Duodenal mucosa (tissue), 2 donors: ENCODE measurements around the gene STXBP2.

Experiments used
- H3K27ac ChIP-seq: one replicate; pipeline ENCODE4 v1.7.0; 2013; ENCODE audit warnings: low read depth, low read length
- H3K27me3 ChIP-seq, 2 donors: one replicate each; pipeline ENCODE4 v1.7.0; 2013; ENCODE audit warnings: low read length in 2 of 2, control low read depth in 1 of 2; ENCODE audit not compliant: insufficient read depth in 2 of 2, control insufficient read depth in 1 of 2
- H3K36me3 ChIP-seq, 2 donors: one replicate each; pipeline ENCODE4 v1.7.0; 2013; ENCODE audit warnings: low read length in 2 of 2, control low read depth in 1 of 2; ENCODE audit not compliant: insufficient read depth in 2 of 2, control insufficient read depth in 1 of 2
- H3K4me1 ChIP-seq, 2 donors: one replicate each; pipeline ENCODE4 v1.7.0; 2013; ENCODE audit warnings: low read length in 2 of 2, control low read depth in 1 of 2; ENCODE audit not compliant: insufficient read depth in 2 of 2, control insufficient read depth in 1 of 2
- H3K4me3 ChIP-seq, 2 donors: one replicate each; pipeline ENCODE4 v1.7.0; 2013; ENCODE audit warnings: low read length in 2 of 2, low read depth in 1 of 2
- H3K9ac ChIP-seq, 2 donors: one replicate each; pipeline ENCODE4 v1.7.0; 2013; ENCODE audit warnings: low read length in 2 of 2, low read depth in 1 of 2
- H3K9me3 ChIP-seq, 2 donors: one replicate each; pipeline ENCODE4 v1.7.0; 2013; ENCODE audit warnings: low read length in 2 of 2, control low read depth in 1 of 2; ENCODE audit not compliant: control insufficient read depth in 1 of 2

Gene STXBP2

GRCh38 chr19:7648265-7649014, 11.5 kb downstream of the STXBP2 start:
- no peak overlapping the region for H3K27ac ChIP-seq
- peaks cover 0 to 16% of the 10 kb centered on the region in 2 donors for H3K36me3 ChIP-seq
- H3K9me3 ChIP-seq, result no peaks in the 10 kb centered on the region
- H3K4me3 ChIP-seq, result no peak overlapping the region
- no peaks in the 10 kb centered on the region for H3K27me3 ChIP-seq
- no peak overlapping the region for H3K9ac ChIP-seq
- peaks cover 3 to 4% of the 10 kb centered on the region in 2 donors for H3K4me1 ChIP-seq

GRCh38 chr19:7650148-7650547, 13.2 kb downstream of the STXBP2 start:
- Histone ChIP-seq H3K27me3 (no peaks in the 10 kb centered on the region), H3K4me3 (no peak overlapping the region), H3K4me1 (peaks cover 3 to 4% of the 10 kb centered on the region in 2 donors), H3K27ac (no peak overlapping the region), H3K36me3 (peaks cover 0 to 8% of the 10 kb centered on the region in 2 donors), H3K9me3 (no peaks in the 10 kb centered on the region), H3K9ac (no peak overlapping the region)

- peaks cover 0 to 3% of the 10 kb centered on the region in 2 donors for H3K36me3 ChIP-seq
- H3K4me3 ChIP-seq, result peak overlapping the region; percentile 35 to 63
- H3K27me3 ChIP-seq, result no peaks in the 10 kb centered on the region
- peak overlapping the region; percentile 33 to 51 for H3K9ac ChIP-seq
- H3K27ac ChIP-seq, result peak overlapping the region; percentile 10
- H3K4me1 ChIP-seq, result peaks cover 3 to 4% of the 10 kb centered on the region in 2 donors
- H3K9me3 ChIP-seq, result no peaks in the 10 kb centered on the region
These were observed 15.2 kb downstream of the STXBP2 start for GRCh38 chr19:7652061-7652641.

- H3K4me3 ChIP-seq, result no peak overlapping the region
- H3K4me1 ChIP-seq, result peaks cover 3 to 4% of the 10 kb centered on the region in 2 donors
- H3K9me3 ChIP-seq, result no peaks in the 10 kb centered on the region
- no peak overlapping the region for H3K27ac ChIP-seq
- no peak overlapping the region for H3K9ac ChIP-seq
- no peaks in the 10 kb centered on the region for H3K36me3 ChIP-seq
- no peaks in the 10 kb centered on the region for H3K27me3 ChIP-seq
These were observed 17.5 kb downstream of the STXBP2 start for GRCh38 chr19:7654401-7654800.

GRCh38 chr19:7655581-7655980, 18.7 kb downstream of the STXBP2 start:
- Histone ChIP-seq H3K9me3 (no peaks in the 10 kb centered on the region), H3K9ac (no peak overlapping the region), H3K27me3 (no peaks in the 10 kb centered on the region), H3K4me1 (peaks cover 3 to 4% of the 10 kb centered on the region in 2 donors), H3K36me3 (no peaks in the 10 kb centered on the region), H3K27ac (no peak overlapping the region), H3K4me3 (no peak overlapping the region)

GRCh38 chr19:7657131-7657751, 20.3 kb downstream of the STXBP2 start:
- Histone ChIP-seq H3K36me3 (no peaks in the 10 kb centered on the region), H3K27me3 (no peaks in the 10 kb centered on the region), H3K4me3 (no peak overlapping the region), H3K9ac (no peak overlapping the region), H3K27ac (no peak overlapping the region), H3K9me3 (no peaks in the 10 kb centered on the region), H3K4me1 (peaks cover 2% of the 10 kb centered on the region in 2 donors)

- Histone ChIP-seq H3K27me3 (no peaks in the 10 kb centered on the region), H3K27ac (no peak overlapping the region), H3K9me3 (no peaks in the 10 kb centered on the region), H3K36me3 (no peaks in the 10 kb centered on the region), H3K9ac (no peak overlapping the region), H3K4me1 (no peaks in the 10 kb centered on the region), H3K4me3 (no peak overlapping the region)
These were observed 21.3 kb downstream of the STXBP2 start for GRCh38 chr19:7658219-7658686.

GRCh38 chr19:7661744-7662538, 25.0 kb downstream of the STXBP2 start:
- Histone ChIP-seq H3K9me3 (no peaks in the 10 kb centered on the region), H3K9ac (no peak overlapping the region), H3K27me3 (no peaks in the 10 kb centered on the region), H3K27ac (no peak overlapping the region), H3K4me3 (no peak overlapping the region), H3K36me3 (no peaks in the 10 kb centered on the region), H3K4me1 (no peaks in the 10 kb centered on the region)

GRCh38 chr19:7662657-7663056, 25.7 kb downstream of the STXBP2 start:
- Histone ChIP-seq H3K36me3 (no peaks in the 10 kb centered on the region), H3K4me1 (no peaks in the 10 kb centered on the region), H3K27me3 (no peaks in the 10 kb centered on the region), H3K4me3 (no peak overlapping the region), H3K9ac (no peak overlapping the region), H3K27ac (no peak overlapping the region), H3K9me3 (no peaks in the 10 kb centered on the region)
